Stimulated activated CD8-positive, alpha-beta memory T cell treated with anti-CD3 and anti-CD28 coated beads, Interleukin-15, amount 100 ng/mL, for 24 hours (primary cell): Measurements from ENCODE around the gene MGME1.

Experiments used
- DNase-seq: peaks from one replicate; pipeline ENCODE4 v3.0.0-alpha.2; 2020; ENCODE audit warnings: low read depth

MGME1 gene

DNA sequence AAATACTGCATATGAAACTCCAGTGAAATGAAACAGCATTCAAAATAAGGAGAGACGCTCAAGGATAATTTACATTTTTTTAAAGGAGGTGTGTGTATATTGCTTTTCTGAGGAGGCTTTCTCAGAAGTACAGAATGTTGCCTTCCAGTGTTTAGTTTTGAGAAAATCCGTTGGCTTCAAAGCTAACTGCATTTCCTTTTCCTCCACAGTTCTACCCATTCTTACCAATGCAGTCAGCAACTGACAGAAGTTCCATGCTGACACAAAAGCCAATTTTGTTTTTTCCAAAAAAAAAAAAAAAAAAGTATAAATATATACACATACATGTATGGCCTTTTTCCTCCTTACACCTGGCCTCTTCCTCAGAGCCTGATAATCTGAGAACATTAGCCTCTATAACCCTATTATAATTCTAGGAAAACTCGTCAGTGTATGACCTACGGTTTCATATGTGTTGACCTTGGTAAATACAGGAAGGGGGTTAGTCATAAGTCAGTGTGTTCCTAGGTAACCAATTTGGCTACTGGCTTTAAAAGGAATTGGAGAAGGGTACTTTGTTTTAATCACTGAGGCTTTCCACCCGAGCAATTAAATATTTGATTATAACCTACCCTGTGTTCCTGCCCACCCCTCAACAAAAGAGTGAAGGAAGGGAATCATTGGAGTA, 24.2 kb downstream of the MGME1 start:
- no peak for DNase-seq

DNA sequence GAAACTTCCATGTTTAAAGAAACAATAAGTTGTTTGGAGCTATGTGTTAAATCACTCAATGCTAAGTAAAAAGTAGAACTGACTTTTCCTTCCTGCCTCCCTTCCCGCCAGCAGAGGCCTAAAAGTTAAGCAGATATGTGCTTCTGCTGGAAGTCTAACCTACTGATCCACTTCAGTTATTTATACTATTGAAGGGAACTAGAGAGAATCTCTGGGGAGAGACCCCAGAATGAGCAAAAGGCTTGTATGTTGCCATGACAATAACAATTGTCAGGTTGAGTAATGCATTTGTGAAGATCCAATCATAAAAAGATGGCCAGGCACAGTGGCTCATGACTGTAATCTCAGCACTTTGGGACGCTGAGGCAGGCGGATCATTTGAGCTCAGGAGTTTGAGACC, 24.7 kb downstream of the MGME1 start:
- no peak for DNase-seq

GRCh38 chr20:17995967-17996819, 27.4 kb downstream of the MGME1 start:
- no peak for DNase-seq

DNA sequence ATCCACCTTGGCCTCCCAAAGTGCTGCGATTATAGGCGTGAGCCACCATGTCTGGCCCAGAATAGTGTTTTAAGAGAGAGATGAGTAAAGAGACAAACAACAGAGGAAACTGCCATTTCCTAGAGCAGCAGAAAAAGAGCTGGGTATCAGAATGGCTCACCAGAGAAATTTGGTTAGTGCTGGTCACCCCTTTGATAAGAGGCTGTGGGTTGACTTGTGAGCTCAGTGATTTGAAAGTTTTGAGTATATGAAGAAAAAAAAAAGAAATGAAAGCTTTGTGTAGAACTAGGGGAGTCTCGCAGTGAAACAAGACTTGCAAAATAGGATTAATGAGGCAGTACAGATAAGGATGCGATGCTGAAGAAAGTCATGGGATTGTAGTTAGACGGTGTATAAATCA, 29.6 kb downstream of the MGME1 start:
- no peak for DNase-seq

GRCh38 chr20:17999566-17999965, 30.7 kb downstream of the MGME1 start:
- DNase-seq: no peak

DNA sequence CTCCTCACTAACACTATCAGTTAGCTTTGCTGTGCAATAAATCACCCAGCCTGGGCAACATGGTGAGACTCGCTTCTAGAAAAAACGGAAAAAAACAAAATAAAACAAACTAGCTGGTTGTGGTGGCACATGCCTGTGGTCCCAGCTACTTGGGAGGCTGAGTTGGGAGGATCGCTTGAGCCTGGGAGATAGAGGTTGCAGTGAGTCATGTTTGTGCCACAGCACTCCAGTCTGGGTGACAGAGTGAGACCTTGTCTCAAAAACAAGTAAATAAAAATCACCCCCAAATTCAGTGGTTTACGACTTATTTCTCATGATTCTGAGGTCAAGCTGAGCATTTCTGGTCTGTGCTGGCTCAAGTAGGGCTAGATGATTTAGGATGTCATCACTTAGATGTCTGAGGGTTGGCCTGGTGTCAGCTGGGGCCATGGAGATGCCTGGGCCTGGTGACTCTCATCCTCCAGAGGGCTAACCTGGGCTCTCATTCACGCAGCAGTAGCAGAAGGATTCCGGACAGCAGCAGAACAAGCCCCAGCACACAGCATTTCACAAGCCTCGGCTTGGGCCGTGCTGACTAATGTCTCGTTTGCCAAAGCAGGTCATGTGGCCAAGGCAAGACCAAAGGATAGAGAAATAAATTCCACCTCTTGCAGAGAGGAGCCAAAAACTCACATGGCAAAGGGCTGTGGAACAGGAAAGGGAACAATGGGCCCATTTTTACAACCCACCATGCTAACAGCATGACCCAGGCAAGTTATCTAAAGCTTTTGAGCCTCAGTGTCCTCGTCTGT, 32.5 kb downstream of the MGME1 start:
- no peak for DNase-seq

DNA sequence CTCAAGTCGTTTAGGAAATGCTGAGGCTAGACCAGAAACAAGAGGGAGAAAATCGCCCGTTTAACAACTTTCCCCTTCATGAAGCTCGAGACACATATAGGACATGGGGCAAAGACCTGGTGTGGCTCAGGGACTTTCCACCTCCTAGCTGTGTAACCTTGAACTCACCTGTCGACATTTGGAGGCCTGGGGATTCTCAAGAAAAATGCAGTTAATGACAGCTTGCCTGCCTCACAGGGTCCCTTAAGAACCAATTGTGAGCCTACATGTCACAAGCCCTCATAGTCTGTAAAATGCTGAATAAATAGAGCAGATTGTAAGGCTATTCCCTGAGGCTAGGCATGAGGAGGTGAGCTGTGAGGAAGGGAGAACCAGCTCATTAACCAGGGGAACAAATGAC, 35.1 kb downstream of the MGME1 start:
- no peak for DNase-seq

GRCh38 chr20:18004384-18005031, 35.7 kb downstream of the MGME1 start:
- no peak for DNase-seq

GRCh38 chr20:18005170-18005989, 36.6 kb downstream of the MGME1 start:
- DNase-seq: no peak

DNA sequence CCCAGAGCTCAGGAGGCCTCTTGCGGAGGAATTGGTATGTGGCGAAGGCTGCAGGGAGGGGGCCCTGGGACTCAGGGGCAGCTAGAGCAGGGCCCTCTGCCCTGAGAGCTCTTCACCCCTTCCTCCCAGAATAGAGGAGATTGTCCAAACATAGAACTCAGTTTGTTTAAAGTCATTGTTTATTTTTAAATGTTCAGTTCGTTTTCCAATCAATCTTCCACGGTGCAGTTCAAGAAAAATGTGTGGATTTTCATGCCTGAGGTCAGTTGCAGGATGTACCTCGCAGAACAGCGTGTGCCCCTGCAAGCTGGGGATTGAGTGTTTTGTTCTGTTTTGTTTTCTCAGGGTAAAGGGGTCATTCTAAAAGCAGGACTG, 37.2 kb downstream of the MGME1 start:
- DNase-seq: no peak

- DNase-seq: no peak
Observed at GRCh38 chr20:18006684-18007083, 37.9 kb downstream of the MGME1 start.

DNA sequence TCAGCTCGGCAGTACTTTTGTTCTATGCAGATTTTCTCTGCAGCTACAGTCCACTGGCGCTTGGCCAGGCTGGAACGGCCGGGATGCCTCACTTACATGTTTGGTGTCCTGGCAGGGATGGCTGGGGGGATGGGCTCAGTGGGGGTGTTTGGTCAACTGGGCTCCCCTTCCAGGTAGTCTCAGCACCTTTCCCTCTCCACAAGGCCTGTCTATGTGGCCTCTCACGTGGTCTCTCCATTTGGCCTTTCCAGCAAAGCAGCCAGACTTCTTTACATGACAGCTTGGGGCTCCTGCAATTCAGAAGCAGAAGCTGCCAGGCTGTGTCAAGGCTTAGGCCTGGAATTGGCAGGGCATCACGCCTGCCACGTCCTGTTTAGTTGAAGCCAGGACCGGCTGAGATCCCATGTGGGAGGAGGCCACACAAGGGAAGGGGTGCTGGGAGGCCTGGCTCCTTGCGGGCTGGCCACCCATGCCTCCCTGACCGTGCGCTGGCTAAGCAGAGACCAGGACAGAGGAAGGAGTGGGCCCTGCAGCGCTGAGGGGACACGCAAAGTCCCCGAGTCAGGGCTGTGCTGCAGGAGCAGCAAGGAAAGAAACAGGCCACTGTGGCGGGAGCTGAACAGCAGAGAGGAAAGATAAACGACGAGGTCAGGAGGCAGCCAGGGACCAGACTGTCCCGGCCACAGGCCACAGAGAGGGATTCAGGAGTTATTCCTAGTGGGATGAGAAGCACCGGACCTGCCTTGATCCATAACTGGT, 38.9 kb downstream of the MGME1 start:
- no peak for DNase-seq

GRCh38 chr20:18009116-18009515, 40.3 kb downstream of the MGME1 start:
- DNase-seq: no peak

DNA sequence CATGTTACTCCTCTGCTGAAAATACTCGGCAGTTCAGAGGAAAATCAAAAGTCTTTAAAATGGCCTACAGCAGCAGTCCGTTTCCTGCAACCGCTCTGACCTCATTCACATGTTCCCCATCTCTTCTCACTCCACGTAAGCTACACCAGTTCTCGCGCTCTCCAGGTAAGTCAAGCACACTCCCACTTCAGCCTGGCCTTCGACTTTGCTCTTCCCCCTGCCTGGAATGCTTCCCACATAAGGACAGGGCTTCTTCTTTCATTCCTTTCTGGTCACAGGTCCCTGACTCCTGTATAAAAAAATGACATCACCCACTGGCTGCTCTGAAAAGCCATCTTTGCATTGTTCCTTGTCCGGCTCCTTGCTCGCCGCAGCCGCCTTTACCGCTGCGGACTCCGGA, 42.7 kb downstream of the MGME1 start:
- no peak for DNase-seq

GRCh38 chr20:18011951-18012645, 43.3 kb downstream of the MGME1 start:
- DNase-seq: no peak

GRCh38 chr20:18012901-18013300, 44.1 kb downstream of the MGME1 start:
- no peak for DNase-seq

DNA sequence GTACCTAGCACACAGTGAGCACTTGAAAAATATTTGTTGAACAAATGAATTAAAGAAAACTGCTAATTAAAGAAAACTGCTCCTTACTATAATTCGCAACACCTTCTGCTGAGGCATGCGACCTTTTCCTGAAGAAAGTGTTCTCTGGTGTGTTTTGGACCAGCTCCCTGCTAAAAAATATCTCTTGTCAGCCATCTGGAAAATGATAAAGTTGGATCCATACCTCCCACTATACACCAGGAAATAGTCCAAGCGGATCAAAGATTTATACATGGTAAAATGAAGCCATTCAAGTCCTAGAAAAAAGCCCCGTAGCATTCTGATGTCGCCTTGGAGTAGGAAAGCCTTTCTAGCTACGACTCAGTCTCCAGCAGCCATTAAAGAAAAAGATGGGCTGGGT, 45.6 kb downstream of the MGME1 start:
- no peak for DNase-seq

DNA sequence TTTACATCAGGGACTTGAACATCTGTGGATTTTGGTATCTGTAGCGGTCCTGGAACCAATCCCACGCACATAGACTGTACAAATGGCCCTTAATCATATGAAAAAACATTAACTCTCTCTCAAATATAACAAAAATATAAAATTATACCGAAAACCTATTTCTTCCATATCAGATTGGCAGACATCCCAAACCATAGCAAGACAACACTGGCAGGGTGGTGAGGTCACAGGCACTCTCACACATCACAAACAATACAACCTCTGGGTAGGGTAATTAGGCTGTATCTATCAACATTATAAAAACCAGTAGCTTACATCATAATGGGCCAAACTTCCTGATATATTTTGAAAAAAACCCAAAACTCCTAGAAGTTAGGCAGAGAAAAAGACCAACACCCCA, 48.0 kb downstream of the MGME1 start:
- no peak for DNase-seq

- no peak for DNase-seq
Observed at GRCh38 chr20:18018100-18018499, 49.3 kb downstream of the MGME1 start.

GRCh38 chr20:18019068-18019467, 50.2 kb downstream of the MGME1 start:
- no peak for DNase-seq
